A549 (cell line): ENCODE measurements around the gene PIK3R2.

Experiments used
- BHLHE40 ChIP-seq: IDR thresholded peaks from 2 replicates; pipeline ENCODE4 v1.6.1; 2012; ENCODE audit warnings: low read depth, low read length, inconsistent platforms
- CEBPB ChIP-seq, 2 experiments: fragments of >200 bp in 1 of 2; sonication (Bioruptor Twin) in 1 of 2; formaldehyde crosslinking in 1 of 2; IDR thresholded peaks; 2 replicates each; pipeline ENCODE4 v1.6.1; 2012 to 2016
- CTCF ChIP-seq: fragments of >200 bp; sonication (Bioruptor Twin); formaldehyde crosslinking; IDR thresholded peaks from 3 replicates; pipeline ENCODE4 v1.5.1; 2016
- HDAC2 ChIP-seq: fragments of 200-600 bp; sonication (generic); IDR thresholded peaks from 2 replicates; pipeline ENCODE4 v1.6.1; 2016
- KDM1A ChIP-seq: fragments of 200-600 bp; sonication (generic); IDR thresholded peaks from 2 replicates; pipeline ENCODE4 v1.6.1; 2016; ENCODE audit warnings: low read depth, mild to moderate bottlenecking
- MYC ChIP-seq: IDR thresholded peaks from 2 replicates; pipeline ENCODE4 v1.6.1; 2012; ENCODE audit warnings: mild to moderate bottlenecking, inconsistent platforms, low read length, improper control_type of control experiment, borderline replicate concordance
- POLR2A ChIP-seq: IDR thresholded peaks from 2 replicates; pipeline ENCODE4 v1.6.1; 2012; ENCODE audit warnings: mild to moderate bottlenecking, low read length
- ZFP36 ChIP-seq: fragments of 450-650 bp; IDR thresholded peaks from 2 replicates; pipeline ENCODE4 v1.6.1; 2014; ENCODE audit warnings: borderline replicate concordance; ENCODE audit not compliant: partially characterized antibody
- TF ChIP-seq, protein P1 (sequence below): fragments of 150-350 bp; IDR thresholded peaks from 2 replicates; pipeline ENCODE4 v1.6.1; 2014; ENCODE audit warnings: low read depth, mild to moderate bottlenecking, low read length

DNA sequence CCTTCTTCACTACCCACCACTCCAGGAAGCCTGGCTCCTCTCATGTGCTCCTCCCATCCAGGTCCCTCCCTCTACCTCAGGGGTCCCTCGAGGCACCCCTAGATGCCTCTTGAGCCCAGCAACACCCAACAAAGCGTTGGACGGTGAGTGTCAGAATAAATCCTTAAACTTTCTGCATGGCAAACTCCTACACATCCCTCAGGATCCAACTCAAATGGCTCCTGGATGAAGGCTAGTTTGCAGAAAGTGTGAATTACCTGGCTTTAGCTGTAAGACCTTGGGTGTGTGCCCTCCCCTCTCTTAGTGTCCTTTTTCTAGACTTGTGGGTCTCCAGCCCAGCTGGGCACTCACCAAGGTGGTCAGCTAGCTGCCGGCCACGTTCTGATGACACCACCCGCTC is 45.4 kb downstream of the PIK3R2 start:
- TF ChIP-seq MYC (no peak), POLR2A (no peak), CTCF (no peak), BHLHE40 (no peak), KDM1A (no peak), CEBPB (IDR thresholded peaks at IDR 0.05) (no peak), ZFP36 (no peak), HDAC2 (no peak)
- TF ChIP-seq, protein P1, sequence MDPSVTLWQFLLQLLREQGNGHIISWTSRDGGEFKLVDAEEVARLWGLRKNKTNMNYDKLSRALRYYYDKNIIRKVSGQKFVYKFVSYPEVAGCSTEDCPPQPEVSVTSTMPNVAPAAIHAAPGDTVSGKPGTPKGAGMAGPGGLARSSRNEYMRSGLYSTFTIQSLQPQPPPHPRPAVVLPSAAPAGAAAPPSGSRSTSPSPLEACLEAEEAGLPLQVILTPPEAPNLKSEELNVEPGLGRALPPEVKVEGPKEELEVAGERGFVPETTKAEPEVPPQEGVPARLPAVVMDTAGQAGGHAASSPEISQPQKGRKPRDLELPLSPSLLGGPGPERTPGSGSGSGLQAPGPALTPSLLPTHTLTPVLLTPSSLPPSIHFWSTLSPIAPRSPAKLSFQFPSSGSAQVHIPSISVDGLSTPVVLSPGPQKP, result no peak
